ENCODE results near the gene FUCA1.

GRCh38 chr1:23908453-23909341 lies 40.6 kb upstream of the FUCA1 start:
- TF ChIP-seq CTCF (conservative IDR thresholded peaks at IDR 0.05), result no peak
- no peak for TF ChIP-seq EZH2 (IDR thresholded peaks at IDR 0.05; ENCODE audit: low read depth)

Measured in PC-9 (cell line).